ENCODE measurements around the gene LMTK3.

GRCh38 chr19:48529156-48529555 lies 17.5 kb upstream of the LMTK3 start:
- TF ChIP-seq CTCF (optimal IDR thresholded peaks at IDR 0.05 in 1 of 3, IDR thresholded peaks at IDR 0.05 in 1 of 3, conservative IDR thresholded peaks at IDR 0.05 in 1 of 3; ENCODE audit: extremely low read depth in 1 of 3, insufficient read depth in 2 of 3, low read length in 3 of 3) (no peak), EZH2 (IDR thresholded peaks at IDR 0.05; ENCODE audit: low read length) (no peak)

Measured in keratinocyte (primary cell).